Endothelial cell of umbilical vein (primary cell): ENCODE measurements around the gene ZNF319. TPM values are rescaled to one million over a fixed set of nuclear protein-coding genes. Genes with fewer than 3 reads are reported as not detected.

Experiments
- BruUV-seq: library from RNA; stranded (reverse); fragments of 400-500 nt; replicated peaks from 2 replicates; lab custom pipeline; 2021; lab: Mats Ljungman, UMichigan
- CTCF ChIA-PET: fragments of 300-600, 350-600 bp; sonication (Branson Sonifier 250); formaldehyde crosslinking; loops from one replicate; lab custom pipeline; 2021; ENCODE audit warnings: antibody characterized with exemption, inconsistent platforms; lab: Charles Lee
- POLR2A ChIA-PET: fragments of 300-600, 350-600 bp; sonication (Branson Sonifier 250); formaldehyde crosslinking; loops from one replicate; lab custom pipeline; 2021; ENCODE audit warnings: antibody characterized with exemption, inconsistent platforms; lab: Charles Lee
- DNase-seq: peaks from one replicate; pipeline ENCODE4 v3.0.0-alpha.2; 2011; ENCODE audit warnings: low read depth, low spot score
- FAIRE-seq: peaks from 2 replicates; lab custom pipeline; 2011; peaks lifted over from hg19 to GRCh38; lab: Jason Lieb, UNC
- H2AFZ ChIP-seq: 2 replicates; pipeline ENCODE4 v1.6.0; 2012; ENCODE audit warnings: low read depth, low read length, control low read depth, inconsistent platforms
- H3K27ac ChIP-seq: 2 replicates; pipeline ENCODE4 v1.5.1; 2011; ENCODE audit warnings: low read depth, mild to moderate bottlenecking, control low read depth, low read length, moderate library complexity; ENCODE audit not compliant: insufficient read depth
- H3K27me3 ChIP-seq, 2 experiments: 2 replicates each; pipeline versions ENCODE4 v1.6.0 to v1.6.1; 2011; ENCODE audit warnings: low read length in 2 of 2, mixed read lengths in 1 of 2; ENCODE audit not compliant: control insufficient read depth in 2 of 2, insufficient read depth in 2 of 2
- H3K36me3 ChIP-seq, 2 experiments: 2 replicates in 1 of 2; 3 replicates in 1 of 2; pipeline ENCODE4 v1.5.1; 2011; ENCODE audit warnings: low read length in 2 of 2, mild to moderate bottlenecking in 1 of 2, moderate library complexity in 1 of 2; ENCODE audit not compliant: control insufficient read depth in 2 of 2, insufficient read depth in 2 of 2; ENCODE audit errors: extremely low read depth in 1 of 2
- H3K4me1 ChIP-seq: 3 replicates; pipeline ENCODE4 v1.5.1; 2011; ENCODE audit warnings: mild to moderate bottlenecking, low read length; ENCODE audit not compliant: control insufficient read depth, insufficient read depth; ENCODE audit errors: extremely low read depth
- H3K4me2 ChIP-seq: 2 replicates; pipeline ENCODE4 v1.6.1; 2011; ENCODE audit warnings: low read length, control low read depth, mixed read lengths; ENCODE audit not compliant: insufficient read depth
- H3K4me3 ChIP-seq, 3 experiments: fragments of 200-600 bp in 1 of 3; sonication (generic), shearing (Covaris generic) in 1 of 3; replicated peaks in 1 of 3; 2 replicates each; pipeline ENCODE4 v1.5.1; 2011 to 2016; ENCODE audit warnings: control low read depth in 3 of 3, low read length in 3 of 3, mild to moderate bottlenecking in 2 of 3, inconsistent platforms in 1 of 3, low read depth in 1 of 3, moderate library complexity in 1 of 3; ENCODE audit not compliant: insufficient read depth in 1 of 3
- H3K79me2 ChIP-seq: 2 replicates; pipeline ENCODE4 v1.6.0; 2012; ENCODE audit warnings: low read length, inconsistent platforms; ENCODE audit not compliant: control insufficient read depth, insufficient read depth
- H3K9ac ChIP-seq: replicated peaks from 2 replicates; pipeline ENCODE3; 2011; ENCODE audit warnings: low read length, control low read depth; ENCODE audit not compliant: insufficient read depth; ENCODE audit errors: extremely low read depth
- H3K9me1 ChIP-seq: replicated peaks from 3 replicates; pipeline ENCODE4 v1.6.0; 2011; ENCODE audit warnings: mild to moderate bottlenecking, low read length; ENCODE audit not compliant: control insufficient read depth, insufficient read depth; ENCODE audit errors: extremely low read depth
- H3K9me3 ChIP-seq: replicated peaks from 2 replicates; pipeline ENCODE4 v1.5.1; 2012; ENCODE audit warnings: low read length, inconsistent platforms; ENCODE audit not compliant: control insufficient read depth, insufficient read depth
- H4K20me1 ChIP-seq: replicated peaks from 2 replicates; pipeline ENCODE3; 2011; ENCODE audit warnings: mild to moderate bottlenecking, low read length; ENCODE audit not compliant: control insufficient read depth, insufficient read depth; ENCODE audit errors: extremely low read depth
- CTCF ChIP-seq, 2 donors: IDR thresholded peaks; 1 replicate in 1 of 2; 2 replicates in 1 of 2; pipeline ENCODE4 v1.5.1; 2011; ENCODE audit warnings: low read length in 2 of 2, mild to moderate bottlenecking in 2 of 2, moderate library complexity in 2 of 2, control low read depth in 1 of 2, inconsistent platforms in 1 of 2, low read depth in 1 of 2; ENCODE audit not compliant: insufficient read depth in 1 of 2; ENCODE audit errors: extremely low read depth in 1 of 2
- EZH2 ChIP-seq: IDR thresholded peaks from 2 replicates; pipeline ENCODE4 v1.6.1; 2012; ENCODE audit warnings: borderline replicate concordance, low read depth, mild to moderate bottlenecking, moderate library complexity, low read length, inconsistent platforms; ENCODE audit not compliant: severe bottlenecking
- FOS ChIP-seq: IDR thresholded peaks from 2 replicates; pipeline ENCODE4 v1.6.1; 2011; ENCODE audit warnings: mild to moderate bottlenecking, low read length, moderate library complexity, borderline replicate concordance; ENCODE audit not compliant: insufficient read depth
- GATA2 ChIP-seq: IDR thresholded peaks from 2 replicates; pipeline ENCODE4 v1.7.0; 2011; ENCODE audit warnings: low read depth, mild to moderate bottlenecking, moderate library complexity, mixed read lengths, low read length; ENCODE audit not compliant: insufficient read length, insufficient read depth
- JUN ChIP-seq: IDR thresholded peaks from 2 replicates; pipeline ENCODE4 v1.6.1; 2011; ENCODE audit warnings: borderline replicate concordance, low read depth; ENCODE audit not compliant: insufficient read length, insufficient read depth
- MAX ChIP-seq: IDR thresholded peaks from 2 replicates; pipeline ENCODE4 v1.6.1; 2011; ENCODE audit not compliant: insufficient read depth, insufficient read length
- MYC ChIP-seq: IDR thresholded peaks from one replicate; pipeline ENCODE4 v1.6.1; 2011; ENCODE audit warnings: mild to moderate bottlenecking, low read depth, low read length
- POLR2A ChIP-seq: IDR thresholded peaks from 2 replicates; pipeline ENCODE4 v1.6.1; 2012; ENCODE audit warnings: low read depth, mild to moderate bottlenecking, control low read depth, low read length
- POLR2AphosphoS5 ChIP-seq: IDR thresholded peaks from 2 replicates; pipeline ENCODE4 v1.6.1; 2012; ENCODE audit warnings: low read depth, mild to moderate bottlenecking, control low read depth, low read length, moderate library complexity; ENCODE audit not compliant: insufficient read depth
- dilution Hi-C: fragments of 300-500 bp; cut with MboI; formaldehyde crosslinking; loops from one replicate; pipeline ENCODE4 v1.15.0; 2019; ENCODE audit warnings: low sequenced_read_pairs; ENCODE audit not compliant: extremely low pct_ligation_motif_present
- intact Hi-C: fragments of 100-400 bp; cut with micrococcal nuclease; formaldehyde crosslinking; loops from one replicate; pipeline ENCODE4 v1.10.0; 2022
- polyA plus RNA-seq, 4 experiments: library from polyadenylated mRNA; depleted of rRNA in 3 of 4; stranded (reverse) in 3 of 4; unstranded in 1 of 4; fragments of >200 nt; gene quantifications; 2 replicates each; pipeline versions ENCODE4 v1.2.1 to v1.2.3, GENCODE V29; 2011 to 2012; ENCODE audit warnings: missing spikeins in 1 of 4
- total RNA-seq: library from RNA; stranded (reverse); gene quantifications from 2 replicates; pipeline ENCODE4 v1.2.3, GENCODE V29; 2021

ZNF319 gene
- total and polyA plus RNA-seq, 2 donors (not counting 3 experiments of a cell fraction or from before 2014, with no cell fraction given): 5.4 to 9.9 TPM

- Histone ChIP-seq H3K9me3 (no peaks in the 10 kb centered on the region), H4K20me1 (no peaks in the 10 kb centered on the region), H3K27me3 (no peaks in the 10 kb centered on the region), H3K79me2 (no peaks in the 10 kb centered on the region), H3K36me3 (no peaks in the 10 kb centered on the region), H3K4me2 (no peak overlapping the region), H3K9ac (no peak overlapping the region), H3K27ac (no peak overlapping the region), H3K4me3 (no peak overlapping the region), H2AFZ (no peak overlapping the region), H3K4me1 (no peaks in the 10 kb centered on the region), H3K9me1 (no peaks in the 10 kb centered on the region)
- no peak for TF ChIP-seq POLR2AphosphoS5
- TF ChIP-seq CTCF (IDR thresholded peaks at IDR 0.05; ENCODE audit: extremely low read depth in 1 of 2, insufficient read depth in 1 of 2, low read depth in 1 of 2, low read length in 2 of 2): no peak
- TF ChIP-seq MYC: no peak
- no peak for TF ChIP-seq GATA2
- TF ChIP-seq FOS: no peak
- no peak for TF ChIP-seq MAX
- TF ChIP-seq EZH2: no peak
- no peak for TF ChIP-seq JUN
- no peak for TF ChIP-seq POLR2A
- intact Hi-C loops (no loop called here), dilution Hi-C loops (no loop called here)
- no TSS peak for BruUV-seq
- FAIRE-seq (no peak), DNase-seq (no peak)
- ChIA-PET POLR2A (no interaction called here), CTCF (no interaction called here)
These were observed 37.0 kb upstream of the ZNF319 start for GRCh38 chr16:58037365-58038057.
